Nephron (organoid): ENCODE measurements around the gene TMEM248.
"Not testable (repeated sequence)": the region's sequence is repeated elsewhere in the genome, so short reads cannot be mapped to it uniquely, and the experiment has no call there.

Experiments
- H3K27ac Mint-ChIP-seq, 3 experiments: 2 replicates each; pipeline ENCODE4 v1.8.0; 2020; ENCODE audit warnings: mixed read lengths in 3 of 3, mild to moderate bottlenecking in 2 of 3, moderate library complexity in 1 of 3
- H3K27me3 Mint-ChIP-seq: 2 replicates; pipeline ENCODE4 v1.8.0; 2021; ENCODE audit warnings: low read depth, mild to moderate bottlenecking, moderate library complexity, mixed read lengths
- H3K36me3 Mint-ChIP-seq: 2 replicates; pipeline ENCODE4 v1.8.0; 2020; ENCODE audit warnings: low read depth, mixed read lengths
- H3K4me1 Mint-ChIP-seq: 2 replicates; pipeline ENCODE4 v1.8.0; 2020; ENCODE audit warnings: mixed read lengths
- H3K4me3 Mint-ChIP-seq, 3 experiments: 2 replicates each; pipeline ENCODE4 v1.8.0; 2020; ENCODE audit warnings: mild to moderate bottlenecking in 3 of 3, mixed read lengths in 3 of 3, moderate library complexity in 2 of 3
- H3K9me3 Mint-ChIP-seq: 2 replicates; pipeline ENCODE4 v1.8.0; 2020; ENCODE audit warnings: mixed read lengths
- TF ChIP-seq, protein P1 (sequence below), 3 experiments: fragments of 200-600 bp; sonication (generic); IDR thresholded peaks; one replicate each; pipeline ENCODE4 v1.5.0; 2021; ENCODE audit warnings: antibody characterized with exemption in 3 of 3; ENCODE audit not compliant: unreplicated experiment in 3 of 3

The TMEM248 gene

DNA sequence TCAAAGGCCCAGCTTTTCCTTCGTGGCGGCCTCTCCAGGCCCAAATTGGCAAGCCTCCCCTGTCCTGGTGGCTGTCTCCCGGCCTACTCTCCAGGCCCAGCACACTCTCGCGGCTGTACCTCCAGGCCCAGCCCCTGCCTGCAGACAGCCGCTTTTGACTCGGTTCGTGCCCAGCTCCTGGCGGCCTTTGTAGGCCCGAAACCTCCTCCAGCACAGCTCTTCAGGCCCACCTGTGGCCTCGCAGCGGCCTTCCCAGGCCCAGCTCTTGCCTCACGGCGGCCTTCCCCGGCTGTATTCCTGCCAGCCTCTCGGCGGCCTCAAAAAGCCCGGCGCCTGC is 18.2 kb upstream of the TMEM248 start:
- TF ChIP-seq, protein P1, sequence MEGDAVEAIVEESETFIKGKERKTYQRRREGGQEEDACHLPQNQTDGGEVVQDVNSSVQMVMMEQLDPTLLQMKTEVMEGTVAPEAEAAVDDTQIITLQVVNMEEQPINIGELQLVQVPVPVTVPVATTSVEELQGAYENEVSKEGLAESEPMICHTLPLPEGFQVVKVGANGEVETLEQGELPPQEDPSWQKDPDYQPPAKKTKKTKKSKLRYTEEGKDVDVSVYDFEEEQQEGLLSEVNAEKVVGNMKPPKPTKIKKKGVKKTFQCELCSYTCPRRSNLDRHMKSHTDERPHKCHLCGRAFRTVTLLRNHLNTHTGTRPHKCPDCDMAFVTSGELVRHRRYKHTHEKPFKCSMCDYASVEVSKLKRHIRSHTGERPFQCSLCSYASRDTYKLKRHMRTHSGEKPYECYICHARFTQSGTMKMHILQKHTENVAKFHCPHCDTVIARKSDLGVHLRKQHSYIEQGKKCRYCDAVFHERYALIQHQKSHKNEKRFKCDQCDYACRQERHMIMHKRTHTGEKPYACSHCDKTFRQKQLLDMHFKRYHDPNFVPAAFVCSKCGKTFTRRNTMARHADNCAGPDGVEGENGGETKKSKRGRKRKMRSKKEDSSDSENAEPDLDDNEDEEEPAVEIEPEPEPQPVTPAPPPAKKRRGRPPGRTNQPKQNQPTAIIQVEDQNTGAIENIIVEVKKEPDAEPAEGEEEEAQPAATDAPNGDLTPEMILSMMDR (IDR thresholded peaks at IDR 0.05; ENCODE audit: unreplicated experiment in 3 of 3): no peak
- H3K9me3 Mint-ChIP-seq: no peaks in the 10 kb centered on the region
- H3K4me1 Mint-ChIP-seq: no peaks in the 10 kb centered on the region
- no peaks in the 10 kb centered on the region for H3K27me3 Mint-ChIP-seq
- peaks cover 8% of the 10 kb centered on the region for H3K36me3 Mint-ChIP-seq
- no peak overlapping the region for H3K4me3 Mint-ChIP-seq
- no peak overlapping the region for H3K27ac Mint-ChIP-seq

- no peak overlapping the region for H3K4me3 Mint-ChIP-seq
- H3K27ac Mint-ChIP-seq: no peak overlapping the region
- H3K27me3 Mint-ChIP-seq: no peaks in the 10 kb centered on the region
- TF ChIP-seq, protein P1 (IDR thresholded peaks at IDR 0.05; ENCODE audit: unreplicated experiment in 3 of 3): no peak
- no peaks in the 10 kb centered on the region for H3K4me1 Mint-ChIP-seq
- peaks cover 8% of the 10 kb centered on the region for H3K36me3 Mint-ChIP-seq
- no peaks in the 10 kb centered on the region for H3K9me3 Mint-ChIP-seq
These were observed 17.5 kb upstream of the TMEM248 start for GRCh38 chr7:66903360-66904062.

- no peak overlapping the region for H3K4me3 Mint-ChIP-seq
- TF ChIP-seq, protein P1 (IDR thresholded peaks at IDR 0.05; ENCODE audit: unreplicated experiment in 3 of 3): no peak
- no peaks in the 10 kb centered on the region for H3K9me3 Mint-ChIP-seq
- H3K27ac Mint-ChIP-seq: no peak overlapping the region
- no peaks in the 10 kb centered on the region for H3K27me3 Mint-ChIP-seq
- no peaks in the 10 kb centered on the region for H3K4me1 Mint-ChIP-seq
- peaks cover 8% of the 10 kb centered on the region for H3K36me3 Mint-ChIP-seq
These were observed 16.9 kb upstream of the TMEM248 start for GRCh38 chr7:66904063-66904593.

DNA sequence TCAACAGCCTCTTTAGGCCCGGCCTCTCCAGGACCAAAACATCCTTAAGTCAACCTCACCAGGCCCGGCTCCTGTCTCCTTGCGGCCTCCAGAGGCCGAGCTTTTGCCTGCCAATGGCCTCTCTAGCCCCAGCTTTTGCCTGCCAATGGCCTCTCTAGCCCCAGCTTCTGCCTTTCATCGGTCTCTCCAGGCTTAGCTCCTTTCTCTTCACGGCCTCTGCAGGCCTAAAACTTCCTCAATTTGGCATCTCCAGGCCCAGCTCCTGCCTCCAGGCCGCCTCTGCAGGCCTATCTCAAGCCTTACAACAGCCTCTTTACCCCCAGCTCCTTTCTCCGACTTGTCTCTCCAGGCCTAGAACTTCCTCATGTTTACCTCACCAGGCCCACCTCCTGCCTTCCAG is 15.7 kb upstream of the TMEM248 start:
- Mint-ChIP-seq H3K9me3 (no peaks in the 10 kb centered on the region), H3K36me3 (peaks cover 8% of the 10 kb centered on the region), H3K27ac (no peak overlapping the region), H3K4me1 (no peaks in the 10 kb centered on the region), H3K4me3 (no peak overlapping the region), H3K27me3 (no peaks in the 10 kb centered on the region)
- TF ChIP-seq, protein P1 (IDR thresholded peaks at IDR 0.05; ENCODE audit: unreplicated experiment in 3 of 3): no peak

GRCh38 chr7:66905689-66906088 is 15.3 kb upstream of the TMEM248 start:
- TF ChIP-seq, protein P1 (IDR thresholded peaks at IDR 0.05; ENCODE audit: unreplicated experiment in 3 of 3): no peak
- Mint-ChIP-seq H3K27me3 (no peaks in the 10 kb centered on the region), H3K9me3 (no peaks in the 10 kb centered on the region)

DNA sequence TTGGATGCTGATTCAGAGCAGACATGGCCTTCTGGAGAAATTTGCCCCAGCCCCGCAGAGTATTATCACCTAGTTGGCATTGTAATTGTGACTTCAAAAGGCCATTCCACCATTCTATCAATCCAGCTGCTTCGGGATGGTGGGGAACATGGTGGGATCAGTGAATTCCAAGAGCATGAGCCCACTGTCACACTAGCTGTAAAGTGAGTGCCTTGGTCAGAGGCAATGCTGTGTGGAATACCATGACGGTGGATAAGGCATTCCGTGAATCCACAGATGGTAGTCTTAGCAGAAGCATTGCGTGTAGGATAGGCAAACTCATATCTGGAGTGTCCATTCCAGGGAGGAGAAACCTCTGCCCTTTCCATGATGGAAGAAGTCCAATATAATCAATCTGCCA is 13.3 kb upstream of the TMEM248 start:
- H3K4me1 Mint-ChIP-seq: no peaks in the 10 kb centered on the region
- peaks cover 3% of the 10 kb centered on the region for H3K36me3 Mint-ChIP-seq
- H3K27ac Mint-ChIP-seq: no peak overlapping the region
- TF ChIP-seq, protein P1 (IDR thresholded peaks at IDR 0.05; ENCODE audit: unreplicated experiment in 3 of 3): no peak
- no peaks in the 10 kb centered on the region for H3K9me3 Mint-ChIP-seq
- no peaks in the 10 kb centered on the region for H3K27me3 Mint-ChIP-seq
- no peak overlapping the region for H3K4me3 Mint-ChIP-seq

More at GRCh38 chr7:66905689-66906088, 15.3 kb upstream of the TMEM248 start:
- Mint-ChIP-seq H3K4me3 (no peak overlapping the region), H3K36me3 (peaks cover 8% of the 10 kb centered on the region), H3K27ac (no peak overlapping the region), H3K4me1 (no peaks in the 10 kb centered on the region)

DNA sequence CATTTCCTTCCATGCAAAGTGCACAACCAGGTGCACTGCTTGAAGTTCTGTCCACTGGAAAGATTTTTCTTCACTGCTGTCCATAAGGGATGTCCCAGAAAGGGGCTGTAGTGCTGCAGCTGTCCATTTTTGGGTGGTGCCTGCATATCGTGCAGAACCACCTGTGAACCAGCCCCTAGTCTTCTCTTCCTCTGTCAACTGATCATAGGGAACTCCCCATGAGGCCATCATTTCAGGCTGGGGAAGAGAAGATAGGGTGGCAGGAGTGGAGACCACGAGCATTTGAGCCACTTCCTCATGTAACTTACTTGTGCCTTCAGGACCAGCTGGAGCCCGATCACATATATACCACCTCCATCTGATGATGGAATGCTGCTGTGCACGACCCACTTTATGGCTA is 12.4 kb upstream of the TMEM248 start:
- H3K4me3 Mint-ChIP-seq, H3K4me1 Mint-ChIP-seq, H3K36me3 Mint-ChIP-seq, H3K9me3 Mint-ChIP-seq, H3K27ac Mint-ChIP-seq, H3K27me3 Mint-ChIP-seq: not testable (repeated sequence)
